SK-N-SH (cell line): Measurements from ENCODE around the gene LMOD3. TPM values are rescaled to one million over a fixed set of nuclear protein-coding genes. Genes with fewer than 3 reads are reported as not detected.

Experiments used
- CTCF ChIA-PET: fragments of 300-600, 350-600 bp; formaldehyde crosslinking; extraction: SDS; loops from one replicate; lab custom pipeline; 2021; lab: Yijun Ruan, JAX
- POLR2A ChIA-PET: fragments of 350-600 bp; sonication (Branson Sonifier 250); formaldehyde crosslinking; extraction: SDS; loops from one replicate; lab custom pipeline; 2020; ENCODE audit warnings: antibody characterized with exemption, inconsistent platforms; lab: Yijun Ruan, JAX
- DNase-seq: peaks from one replicate; pipeline ENCODE4 v3.0.0; 2012
- H2AFZ ChIP-seq: fragments of 200-600 bp; sonication (generic); 2 replicates; pipeline ENCODE4 v1.8.1; 2016; ENCODE audit warnings: antibody characterized with exemption, mild to moderate bottlenecking, low read depth
- H3F3A ChIP-seq: fragments of 200-600 bp; sonication (generic); replicated peaks from 2 replicates; pipeline ENCODE3; 2016; ENCODE audit warnings: antibody characterized with exemption, mild to moderate bottlenecking; ENCODE audit not compliant: insufficient read depth
- H3K27ac ChIP-seq, 2 experiments: fragments of 200-500 bp in 1 of 2; fragments of 200-600 bp in 1 of 2; sonication (Bioruptor generic) in 1 of 2; sonication (generic), shearing (Covaris generic) in 1 of 2; 2 replicates each; pipeline versions ENCODE4 v1.5.1 to v1.6.1; 2014 to 2016; ENCODE audit warnings: low read depth in 2 of 2, inconsistent platforms in 1 of 2, low read length in 1 of 2, mild to moderate bottlenecking in 1 of 2, mixed read lengths in 1 of 2
- H3K27me3 ChIP-seq: fragments of 200-600 bp; sonication (generic), shearing (Covaris generic); 2 replicates; pipeline ENCODE4 v1.6.1; 2016; ENCODE audit warnings: mixed run types; ENCODE audit not compliant: insufficient read depth
- H3K36me3 ChIP-seq, 2 experiments: fragments of 200-500 bp in 1 of 2; fragments of 200-600 bp in 1 of 2; sonication (Bioruptor generic) in 1 of 2; sonication (generic) in 1 of 2; replicated peaks in 1 of 2; 2 replicates each; pipeline versions ENCODE3 to v1.5.1; 2014 to 2016; ENCODE audit warnings: low read length in 1 of 2, mild to moderate bottlenecking in 1 of 2; ENCODE audit not compliant: insufficient read depth in 2 of 2, control insufficient read depth in 1 of 2
- H3K4me1 ChIP-seq, 2 experiments: fragments of 200-500 bp in 1 of 2; fragments of 200-600 bp in 1 of 2; sonication (Bioruptor generic) in 1 of 2; sonication (generic), shearing (Covaris generic) in 1 of 2; 2 replicates each; pipeline versions ENCODE4 v1.5.1 to v1.6.1; 2014 to 2016; ENCODE audit warnings: low read depth in 1 of 2, low read length in 1 of 2, mixed run types in 1 of 2; ENCODE audit not compliant: insufficient read depth in 2 of 2, control insufficient read depth in 1 of 2
- H3K4me2 ChIP-seq: fragments of 200-600 bp; sonication (generic), shearing (Covaris generic); 2 replicates; pipeline ENCODE4 v1.6.1; 2017; ENCODE audit warnings: mixed run types
- H3K4me3 ChIP-seq, 2 experiments: fragments of 200-500 bp in 1 of 2; fragments of 200-600 bp in 1 of 2; sonication (Bioruptor generic) in 1 of 2; sonication (generic), shearing (Covaris generic) in 1 of 2; 2 replicates each; pipeline versions ENCODE4 v1.5.1 to v1.8.1; 2014 to 2016; ENCODE audit warnings: low read depth in 2 of 2, inconsistent platforms in 1 of 2, low read length in 1 of 2, mild to moderate bottlenecking in 1 of 2, mixed read lengths in 1 of 2, moderate library complexity in 1 of 2
- H3K79me2 ChIP-seq: fragments of 200-600 bp; sonication (generic); 2 replicates; pipeline ENCODE4 v1.8.1; 2017; ENCODE audit warnings: mild to moderate bottlenecking; ENCODE audit not compliant: insufficient read depth
- H3K9ac ChIP-seq: fragments of 200-600 bp; sonication (generic); 2 replicates; pipeline ENCODE4 v1.6.1; 2017; ENCODE audit warnings: mixed run types
- H3K9me2 ChIP-seq: fragments of 200-600 bp; sonication (generic); 2 replicates; pipeline ENCODE4 v1.6.1; 2017; ENCODE audit warnings: mixed run types
- H3K9me3 ChIP-seq: fragments of 200-600 bp; sonication (generic); 2 replicates; pipeline ENCODE4 v1.6.1; 2017; ENCODE audit warnings: mixed run types, mild to moderate bottlenecking, moderate library complexity
- H4K20me1 ChIP-seq: fragments of 200-600 bp; sonication (generic); 2 replicates; pipeline ENCODE4 v1.6.1; 2017; ENCODE audit warnings: mild to moderate bottlenecking, mixed run types; ENCODE audit not compliant: insufficient read depth
- EP300 ChIP-seq, 2 experiments: IDR thresholded peaks; 2 replicates each; pipeline versions ENCODE4 v1.4.0 to v1.6.1; 2012; ENCODE audit warnings: borderline replicate concordance in 1 of 2, low read depth in 1 of 2, low read length in 1 of 2
- EZH2phosphoT487 ChIP-seq: fragments of 200-600 bp; sonication (generic); IDR thresholded peaks from 2 replicates; pipeline ENCODE4 v1.6.1; 2017; ENCODE audit warnings: low read depth, mixed run types, mild to moderate bottlenecking, antibody characterized with exemption, moderate library complexity, borderline replicate concordance
- FOXJ3 ChIP-seq: sonication (generic); formaldehyde crosslinking; IDR thresholded peaks from 2 replicates; pipeline ENCODE4 v1.5.1; 2020; ENCODE audit warnings: mild to moderate bottlenecking, missing genetic modification reagents
- FOXM1 ChIP-seq: IDR thresholded peaks from 2 replicates; pipeline ENCODE4 v1.4.0; 2012; ENCODE audit warnings: low read depth, mild to moderate bottlenecking
- GABPA ChIP-seq: IDR thresholded peaks from 2 replicates; pipeline ENCODE4 v1.4.0; 2012; ENCODE audit warnings: low read depth, mild to moderate bottlenecking
- GATA2 ChIP-seq: sonication (generic); formaldehyde crosslinking; IDR thresholded peaks from 2 replicates; pipeline ENCODE4 v1.5.0; 2020; ENCODE audit warnings: mild to moderate bottlenecking, missing genetic modification reagents
- JUND ChIP-seq: IDR thresholded peaks from 2 replicates; pipeline ENCODE4 v1.4.0; 2012
- NFIC ChIP-seq: IDR thresholded peaks from 2 replicates; pipeline ENCODE4 v1.4.0; 2012; ENCODE audit warnings: borderline replicate concordance
- NRF1 ChIP-seq: IDR thresholded peaks from 2 replicates; pipeline ENCODE4 v1.6.1; 2012; ENCODE audit warnings: low read depth, mild to moderate bottlenecking, low read length
- PBX3 ChIP-seq: IDR thresholded peaks from 2 replicates; pipeline ENCODE4; 2012
- RAD21 ChIP-seq: IDR thresholded peaks from 2 replicates; pipeline ENCODE4 v1.6.1; 2012; ENCODE audit warnings: mild to moderate bottlenecking, low read length
- RCOR1 ChIP-seq: fragments of 150-350 bp; IDR thresholded peaks from 2 replicates; pipeline ENCODE4 v1.6.1; 2017; ENCODE audit warnings: antibody characterized with exemption, low read length
- RXRA ChIP-seq: IDR thresholded peaks from 2 replicates; pipeline ENCODE4 v1.4.0; 2012; ENCODE audit warnings: low read depth, mild to moderate bottlenecking, borderline replicate concordance
- SIN3A ChIP-seq: IDR thresholded peaks from 2 replicates; pipeline ENCODE4 v1.6.1; 2012; ENCODE audit warnings: low read depth, mild to moderate bottlenecking, low read length, moderate library complexity, borderline replicate concordance
- ZBTB33 ChIP-seq: IDR thresholded peaks from 2 replicates; pipeline ENCODE4 v1.4.0; 2012; ENCODE audit warnings: low read depth, borderline replicate concordance
- WGBS: methylation state at CpG from one replicate; pipeline ENCODE4 v1.1.6; 2017; ENCODE audit warnings: low lambda C conversion rate; 5-methylcytosine and 5-hydroxymethylcytosine counted together
- polyA plus RNA-seq, 3 experiments: library from polyadenylated mRNA; depleted of rRNA; stranded (reverse); fragments of >200 nt; gene quantifications; 2 replicates each; pipeline ENCODE4 v1.2.3, GENCODE V29; 2012
- TF ChIP-seq, protein P1 (sequence below): IDR thresholded peaks from 2 replicates; pipeline ENCODE4 v1.6.1; 2012; ENCODE audit warnings: mild to moderate bottlenecking, low read depth, low read length, moderate library complexity
- TF ChIP-seq, protein P2 (sequence below): IDR thresholded peaks from 2 replicates; pipeline ENCODE4 v1.4.0; 2012; ENCODE audit warnings: low read depth, borderline replicate concordance

LMOD3 gene
- polyA plus RNA-seq, 1 of the 3 experiments (the other 2 are of a cell fraction): not detected

DNA sequence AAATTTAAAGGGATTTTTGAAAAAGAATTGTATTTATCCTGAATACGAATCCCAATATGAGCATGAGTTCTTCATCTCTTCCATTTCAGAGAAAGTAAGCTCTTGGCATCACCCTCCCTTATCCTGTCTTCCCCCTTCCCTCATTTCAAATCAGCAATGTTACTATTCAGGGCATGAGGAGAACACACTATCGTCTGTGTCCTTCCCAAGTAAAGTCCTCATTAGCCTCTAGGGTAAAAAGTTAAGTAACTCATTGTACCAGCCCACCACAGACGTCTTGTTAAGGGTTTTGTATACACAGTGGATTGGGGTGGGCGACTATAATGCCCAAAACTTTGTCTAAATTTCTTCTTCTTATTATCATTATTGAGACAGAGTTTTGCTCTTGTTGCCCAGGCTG lies 22.8 kb downstream of the LMOD3 start:
- peaks cover 0 to 4% of the 10 kb centered on the region in 2 experiments; a peak in 1 of 4 replicates for H3K4me1 ChIP-seq
- no peak for DNase-seq
- H3F3A ChIP-seq: peaks cover 13% of the 10 kb centered on the region
- H3K9ac ChIP-seq: no peak overlapping the region
- no peak overlapping the region for H3K27ac ChIP-seq
- no peaks in the 10 kb centered on the region for H3K9me3 ChIP-seq
- H2AFZ ChIP-seq: no peak overlapping the region
- H3K36me3 ChIP-seq: peaks cover 18 to 50% of the 10 kb centered on the region in 2 experiments
- ChIA-PET POLR2A (no interaction called here), CTCF (interaction anchor here (0.6 to 2.0 kb wide), 3 partner anchors 21 to 64 kb away, joined by 3 to 8 read pairs (median 3); no protein-coding TSS in a partner anchor)
- 97% methylated on average over 4 of the region's 4 CpGs for WGBS
- H3K4me2 ChIP-seq: no peak overlapping the region
- no peak for TF ChIP-seq JUND
- no peak for TF ChIP-seq FOXJ3 (CRISPR knock-in tag)
- no peak for TF ChIP-seq ZBTB33
- TF ChIP-seq, protein P1, sequence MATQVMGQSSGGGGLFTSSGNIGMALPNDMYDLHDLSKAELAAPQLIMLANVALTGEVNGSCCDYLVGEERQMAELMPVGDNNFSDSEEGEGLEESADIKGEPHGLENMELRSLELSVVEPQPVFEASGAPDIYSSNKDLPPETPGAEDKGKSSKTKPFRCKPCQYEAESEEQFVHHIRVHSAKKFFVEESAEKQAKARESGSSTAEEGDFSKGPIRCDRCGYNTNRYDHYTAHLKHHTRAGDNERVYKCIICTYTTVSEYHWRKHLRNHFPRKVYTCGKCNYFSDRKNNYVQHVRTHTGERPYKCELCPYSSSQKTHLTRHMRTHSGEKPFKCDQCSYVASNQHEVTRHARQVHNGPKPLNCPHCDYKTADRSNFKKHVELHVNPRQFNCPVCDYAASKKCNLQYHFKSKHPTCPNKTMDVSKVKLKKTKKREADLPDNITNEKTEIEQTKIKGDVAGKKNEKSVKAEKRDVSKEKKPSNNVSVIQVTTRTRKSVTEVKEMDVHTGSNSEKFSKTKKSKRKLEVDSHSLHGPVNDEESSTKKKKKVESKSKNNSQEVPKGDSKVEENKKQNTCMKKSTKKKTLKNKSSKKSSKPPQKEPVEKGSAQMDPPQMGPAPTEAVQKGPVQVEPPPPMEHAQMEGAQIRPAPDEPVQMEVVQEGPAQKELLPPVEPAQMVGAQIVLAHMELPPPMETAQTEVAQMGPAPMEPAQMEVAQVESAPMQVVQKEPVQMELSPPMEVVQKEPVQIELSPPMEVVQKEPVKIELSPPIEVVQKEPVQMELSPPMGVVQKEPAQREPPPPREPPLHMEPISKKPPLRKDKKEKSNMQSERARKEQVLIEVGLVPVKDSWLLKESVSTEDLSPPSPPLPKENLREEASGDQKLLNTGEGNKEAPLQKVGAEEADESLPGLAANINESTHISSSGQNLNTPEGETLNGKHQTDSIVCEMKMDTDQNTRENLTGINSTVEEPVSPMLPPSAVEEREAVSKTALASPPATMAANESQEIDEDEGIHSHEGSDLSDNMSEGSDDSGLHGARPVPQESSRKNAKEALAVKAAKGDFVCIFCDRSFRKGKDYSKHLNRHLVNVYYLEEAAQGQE: no peak
- no peak for TF ChIP-seq PBX3
- TF ChIP-seq, protein P2, sequence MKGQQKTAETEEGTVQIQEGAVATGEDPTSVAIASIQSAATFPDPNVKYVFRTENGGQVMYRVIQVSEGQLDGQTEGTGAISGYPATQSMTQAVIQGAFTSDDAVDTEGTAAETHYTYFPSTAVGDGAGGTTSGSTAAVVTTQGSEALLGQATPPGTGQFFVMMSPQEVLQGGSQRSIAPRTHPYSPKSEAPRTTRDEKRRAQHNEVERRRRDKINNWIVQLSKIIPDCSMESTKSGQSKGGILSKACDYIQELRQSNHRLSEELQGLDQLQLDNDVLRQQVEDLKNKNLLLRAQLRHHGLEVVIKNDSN: no peak
- no peak for TF ChIP-seq RXRA
- no peak for TF ChIP-seq EZH2phosphoT487
- no peak for TF ChIP-seq EP300 (IDR thresholded peaks at IDR 0.05; ENCODE audit: borderline replicate concordance in 1 of 2, low read depth in 1 of 2, low read length in 1 of 2)
- no peak for TF ChIP-seq GATA2
- no peak for TF ChIP-seq NFIC
- TF ChIP-seq NRF1: no peak
- no peak for TF ChIP-seq FOXM1
- TF ChIP-seq RAD21: no peak
- TF ChIP-seq RCOR1: no peak
- no peak for TF ChIP-seq SIN3A
- TF ChIP-seq GABPA: no peak
- peaks cover 30% of the 10 kb centered on the region for H4K20me1 ChIP-seq
- peaks cover 65% of the 10 kb centered on the region for H3K79me2 ChIP-seq
- no peak overlapping the region for H3K4me3 ChIP-seq
- H3K9me2 ChIP-seq: no peaks in the 10 kb centered on the region
- H3K27me3 ChIP-seq: no peaks in the 10 kb centered on the region
